Caco-2 (cell line): Measurements from ENCODE around the gene IL26. TPM values are rescaled to one million over a fixed set of nuclear protein-coding genes. Genes with fewer than 3 reads are reported as not detected.

Experiments used
- BruUV-seq: library from RNA; stranded (reverse); fragments of 400-500 nt; replicated peaks from 2 replicates; lab custom pipeline; 2021; lab: Mats Ljungman, UMichigan
- CTCF ChIA-PET: fragments of 300-600 bp; sonication (Branson Sonifier 250); formaldehyde crosslinking; loops from one replicate; lab custom pipeline; 2022; ENCODE audit warnings: antibody characterized with exemption; lab: Charles Lee
- POLR2A ChIA-PET: fragments of 300-600 bp; sonication (Branson Sonifier 250); formaldehyde crosslinking; loops from one replicate; lab custom pipeline; 2022; ENCODE audit warnings: antibody characterized with exemption; lab: Charles Lee
- DNase-seq, 2 experiments: peaks; one replicate each; pipeline versions ENCODE4 v3.0.0 to v3.0.0-alpha.2; 2020 to 2022
- H3K27me3 ChIP-seq: replicated peaks from 2 replicates; pipeline ENCODE4 v1.6.0; 2011; ENCODE audit warnings: low read length; ENCODE audit not compliant: control insufficient read depth, insufficient read depth
- H3K36me3 ChIP-seq: 2 replicates; pipeline ENCODE4 v1.5.1; 2011; ENCODE audit warnings: low read length; ENCODE audit not compliant: control insufficient read depth, insufficient read depth
- H3K4me1 ChIP-seq: fragments of 250-450 bp; sonication (Bioruptor Pico); 2 replicates; pipeline ENCODE4 v1.5.1; 2020; ENCODE audit warnings: mild to moderate bottlenecking
- H3K4me3 ChIP-seq: 2 replicates; pipeline ENCODE4 v1.5.1; 2011; ENCODE audit warnings: low read depth, mild to moderate bottlenecking, control low read depth, low read length
- H3K9me3 ChIP-seq: fragments of 250-450 bp; sonication (Bioruptor Pico); 2 replicates; pipeline ENCODE4 v1.5.1; 2020; ENCODE audit warnings: mild to moderate bottlenecking, moderate library complexity
- H3K27ac Mint-ChIP-seq: one replicate; pipeline ENCODE4 v1.8.0; 2022; ENCODE audit warnings: mixed read lengths; ENCODE audit not compliant: unreplicated experiment
- H3K27me3 Mint-ChIP-seq: one replicate; pipeline ENCODE4 v1.8.0; 2022; ENCODE audit warnings: mixed read lengths; ENCODE audit not compliant: insufficient read depth, unreplicated experiment
- H3K36me3 Mint-ChIP-seq: one replicate; pipeline ENCODE4 v1.8.0; 2022; ENCODE audit warnings: mild to moderate bottlenecking, mixed read lengths; ENCODE audit not compliant: insufficient read depth, unreplicated experiment
- H3K4me1 Mint-ChIP-seq: one replicate; pipeline ENCODE4 v1.8.0; 2022; ENCODE audit warnings: low read depth, mixed read lengths; ENCODE audit not compliant: unreplicated experiment
- H3K4me3 Mint-ChIP-seq: one replicate; pipeline ENCODE4 v1.8.0; 2022; ENCODE audit warnings: mild to moderate bottlenecking, moderate library complexity, mixed read lengths; ENCODE audit not compliant: unreplicated experiment
- H3K9me3 Mint-ChIP-seq: one replicate; pipeline ENCODE4 v1.8.0; 2022; ENCODE audit warnings: mixed read lengths; ENCODE audit not compliant: unreplicated experiment
- CTCF ChIP-seq, 2 experiments: fragments of 200-600 bp in 1 of 2; IDR thresholded peaks; 1 replicate in 1 of 2; 2 replicates in 1 of 2; pipeline versions ENCODE4 v1.5.1 to v1.8.0; 2011 to 2022; ENCODE audit warnings: antibody characterized with exemption in 1 of 2, control low read depth in 1 of 2, inconsistent platforms in 1 of 2, low read depth in 1 of 2, low read length in 1 of 2, mild to moderate bottlenecking in 1 of 2, moderate library complexity in 1 of 2; ENCODE audit not compliant: insufficient read depth in 1 of 2, severe bottlenecking in 1 of 2, unreplicated experiment in 1 of 2
- intact Hi-C: fragments of 100-400 bp; cut with micrococcal nuclease; formaldehyde crosslinking; loops from one replicate; pipeline ENCODE4 v1.10.0; 2022; ENCODE audit not compliant: unreplicated experiment
- total RNA-seq: library from RNA; stranded (reverse); gene quantifications from 2 replicates; pipeline ENCODE4 v1.2.3, GENCODE V29; 2022

IL26 gene
- total RNA-seq, 1 experiment from 2014 or later = not detected

- no peak overlapping the region for H3K27ac Mint-ChIP-seq
Measured at GRCh38 chr12:68231229-68231628, 5.6 kb upstream of the IL26 start.

GRCh38 chr12:68229956-68230355, 4.3 kb upstream of the IL26 start:
- BruUV-seq = no TSS peak
- ChIA-PET CTCF (no interaction called here), POLR2A (no interaction called here)
- Histone ChIP-seq H3K27me3 (no peaks in the 10 kb centered on the region; the same call in 1 of the 2 replicates), H3K36me3 (no peaks in the 10 kb centered on the region), H3K4me1 (no peaks in the 10 kb centered on the region), H3K9me3 (no peaks in the 10 kb centered on the region), H3K4me3 (no peak overlapping the region)
- no peaks in the 10 kb centered on the region for H3K36me3 Mint-ChIP-seq
- H3K9me3 Mint-ChIP-seq = no peaks in the 10 kb centered on the region
- no peak overlapping the region for H3K27ac Mint-ChIP-seq
- no peaks in the 10 kb centered on the region for H3K4me1 Mint-ChIP-seq
- peaks cover 23% of the 10 kb centered on the region for H3K27me3 Mint-ChIP-seq
- no peak for DNase-seq
- intact Hi-C loops = loop anchor here (10.0 kb wide), 2 partner anchors 385 to 435 kb away; partner anchors contain the start of gene RAP1B
- H3K4me3 Mint-ChIP-seq = no peak overlapping the region
- no peak for TF ChIP-seq CTCF (IDR thresholded peaks at IDR 0.05; ENCODE audit: insufficient read depth in 1 of 2, low read depth in 1 of 2, low read length in 1 of 2, severe bottlenecking in 1 of 2, unreplicated experiment in 1 of 2)

More at GRCh38 chr12:68231229-68231628, 5.6 kb upstream of the IL26 start:
- no peaks in the 10 kb centered on the region for H3K9me3 Mint-ChIP-seq
- peaks cover 24% of the 10 kb centered on the region for H3K27me3 Mint-ChIP-seq
- intact Hi-C loops = no loop called here
- ChIA-PET CTCF (no interaction called here), POLR2A (no interaction called here)
- no peak for DNase-seq
- TF ChIP-seq CTCF (IDR thresholded peaks at IDR 0.05; ENCODE audit: insufficient read depth in 1 of 2, low read depth in 1 of 2, low read length in 1 of 2, severe bottlenecking in 1 of 2, unreplicated experiment in 1 of 2) = no peak
- no peaks in the 10 kb centered on the region for H3K36me3 Mint-ChIP-seq
- Histone ChIP-seq H3K4me3 (no peak overlapping the region), H3K9me3 (no peaks in the 10 kb centered on the region), H3K4me1 (no peaks in the 10 kb centered on the region), H3K27me3 (no peaks in the 10 kb centered on the region; the same call in 1 of the 2 replicates), H3K36me3 (no peaks in the 10 kb centered on the region)
- H3K4me3 Mint-ChIP-seq = no peak overlapping the region
- H3K4me1 Mint-ChIP-seq = no peaks in the 10 kb centered on the region
- BruUV-seq = no TSS peak

- Histone ChIP-seq H3K9me3 (no peaks in the 10 kb centered on the region), H3K4me3 (no peak overlapping the region), H3K4me1 (no peaks in the 10 kb centered on the region), H3K27me3 (no peaks in the 10 kb centered on the region; the same call in 1 of the 2 replicates), H3K36me3 (no peaks in the 10 kb centered on the region)
- H3K27ac Mint-ChIP-seq = no peak overlapping the region
- H3K4me1 Mint-ChIP-seq = no peaks in the 10 kb centered on the region
- intact Hi-C loops = loop anchor here (10.0 kb wide), 2 partner anchors 387 to 437 kb away; partner anchors contain the start of gene RAP1B
- H3K27me3 Mint-ChIP-seq = peaks cover 14% of the 10 kb centered on the region
- no peaks in the 10 kb centered on the region for H3K9me3 Mint-ChIP-seq
- no TSS peak for BruUV-seq
- no peaks in the 10 kb centered on the region for H3K36me3 Mint-ChIP-seq
- ChIA-PET POLR2A (no interaction called here), CTCF (no interaction called here)
- H3K4me3 Mint-ChIP-seq = no peak overlapping the region
- DNase-seq = no peak
- TF ChIP-seq CTCF (IDR thresholded peaks at IDR 0.05; ENCODE audit: insufficient read depth in 1 of 2, low read depth in 1 of 2, low read length in 1 of 2, severe bottlenecking in 1 of 2, unreplicated experiment in 1 of 2) = no peak
Measured at GRCh38 chr12:68227356-68227755, 1.7 kb upstream of the IL26 start.
